ENCODE results near the gene SUSD3. TPM values are rescaled to one million over a fixed set of nuclear protein-coding genes. Genes with fewer than 3 reads are reported as not detected.

The SUSD3 gene
- total and polyA plus RNA-seq, 7 experiments from 2014 or later = 62.8 to 315 (median 78.8) TPM

- POLR2A ChIA-PET = interaction anchor here (0.7 to 0.9 kb wide), 2 partner anchors 12 to 22 kb away, joined by 3 read pairs; partner anchors contain the start of gene NINJ1
- H3K36me3 Mint-ChIP-seq = peaks cover 0 to 15% (median 0%) of the 10 kb centered on the region in 5 donors
- H3K27me3 Mint-ChIP-seq = no peaks in the 10 kb centered on the region
- peaks cover 0 to 41% (median 13%) of the 10 kb centered on the region in 3 experiments for H3K36me3 ChIP-seq (ENCODE audit: control insufficient read depth in 2 of 3, insufficient read depth in 3 of 3, low read length in 3 of 3)
- no peak overlapping the region for H3K27ac ChIP-seq (ENCODE audit: low read depth, low read length)
- peaks cover 26 to 48% (median 38%) of the 10 kb centered on the region in 7 donors for H3K4me1 Mint-ChIP-seq
- H3K27me3 ChIP-seq (ENCODE audit: control insufficient read depth in 2 of 2, insufficient read depth in 2 of 2, low read length in 2 of 2) = no peaks in the 10 kb centered on the region
- peak overlapping the region in 1 of 9 donors; percentile 78 for H3K27ac Mint-ChIP-seq
- no peak overlapping the region for H3K4me3 ChIP-seq (ENCODE audit: low read length)
- intact Hi-C loops (cut with micrococcal nuclease) = no loop called here
- H3K4me1 ChIP-seq (ENCODE audit: control insufficient read depth in 2 of 2, insufficient read depth in 2 of 2, low read length in 2 of 2) = peaks cover 16 to 28% of the 10 kb centered on the region in 2 donors
- H3K9me3 Mint-ChIP-seq = no peaks in the 10 kb centered on the region
- no peak for ATAC-seq
- H3K4me3 Mint-ChIP-seq = no peak overlapping the region
- CTCF ChIA-PET = no interaction called here
- H3K9me3 ChIP-seq (ENCODE audit: control insufficient read depth in 2 of 3, low read length in 3 of 3) = no peaks in the 10 kb centered on the region
- DNase-seq = peak in 1 of 9 donors; percentile 6
These were observed 63.1 kb downstream of the SUSD3 start for GRCh38 chr9:93121316-93122241.

DNA sequence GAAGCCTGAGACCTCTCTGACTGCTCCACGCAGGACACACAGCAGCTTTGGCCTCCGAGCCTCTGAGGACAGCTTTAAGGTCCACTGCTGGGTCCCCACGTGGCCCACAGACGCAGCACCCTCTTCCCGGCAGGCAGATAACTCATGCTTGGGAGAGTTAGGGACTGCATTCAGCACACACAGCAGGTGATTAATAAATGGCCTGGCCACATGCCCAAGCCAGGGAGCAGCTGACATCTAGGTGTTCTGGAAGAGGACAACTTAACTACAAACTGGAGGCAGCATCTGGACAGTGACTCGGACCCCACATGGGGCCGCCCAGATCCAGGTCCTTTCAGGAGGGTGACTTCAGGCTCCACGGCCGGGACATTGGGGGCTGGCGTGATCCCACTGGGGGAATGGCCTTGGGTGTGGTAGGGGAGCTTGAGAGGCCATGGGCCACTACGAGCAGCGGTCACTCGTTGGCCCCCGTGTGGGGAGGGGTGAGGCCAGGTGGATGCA, 64.3 kb downstream of the SUSD3 start:
- Histone ChIP-seq H3K9me3 (ENCODE audit: control insufficient read depth in 2 of 3, low read length in 3 of 3) (no peaks in the 10 kb centered on the region), H3K36me3 (ENCODE audit: control insufficient read depth in 2 of 3, insufficient read depth in 3 of 3, low read length in 3 of 3) (peaks cover 0 to 41% (median 13%) of the 10 kb centered on the region in 3 experiments), H3K4me1 (ENCODE audit: control insufficient read depth in 2 of 2, insufficient read depth in 2 of 2, low read length in 2 of 2) (peaks cover 23 to 40% of the 10 kb centered on the region in 2 donors), H3K27ac (ENCODE audit: low read depth, low read length) (no peak overlapping the region), H3K27me3 (ENCODE audit: control insufficient read depth in 2 of 2, insufficient read depth in 2 of 2, low read length in 2 of 2) (no peaks in the 10 kb centered on the region), H3K4me3 (ENCODE audit: low read length) (no peak overlapping the region)
- ChIA-PET CTCF (interaction anchor here (1.4 kb wide), 1 partner anchor 39 kb away, joined by 3 read pairs; no protein-coding TSS in a partner anchor), POLR2A (interaction anchor here (0.6 to 0.7 kb wide), 3 partner anchors 9 to 122 kb away, joined by 3 read pairs; no protein-coding TSS in a partner anchor)
- Mint-ChIP-seq H3K36me3 (peaks cover 0 to 15% (median 0%) of the 10 kb centered on the region in 5 donors), H3K27ac (peak overlapping the region in 3 of 9 donors; percentile 5 to 43 (median 32)), H3K27me3 (no peaks in the 10 kb centered on the region), H3K4me3 (no peak overlapping the region), H3K4me1 (peaks cover 37 to 60% (median 50%) of the 10 kb centered on the region in 7 donors), H3K9me3 (no peaks in the 10 kb centered on the region)
- peak in 1 of 9 donors; percentile 8 for DNase-seq
- intact Hi-C loops (cut with micrococcal nuclease) = no loop called here
- no peak for ATAC-seq

DNA sequence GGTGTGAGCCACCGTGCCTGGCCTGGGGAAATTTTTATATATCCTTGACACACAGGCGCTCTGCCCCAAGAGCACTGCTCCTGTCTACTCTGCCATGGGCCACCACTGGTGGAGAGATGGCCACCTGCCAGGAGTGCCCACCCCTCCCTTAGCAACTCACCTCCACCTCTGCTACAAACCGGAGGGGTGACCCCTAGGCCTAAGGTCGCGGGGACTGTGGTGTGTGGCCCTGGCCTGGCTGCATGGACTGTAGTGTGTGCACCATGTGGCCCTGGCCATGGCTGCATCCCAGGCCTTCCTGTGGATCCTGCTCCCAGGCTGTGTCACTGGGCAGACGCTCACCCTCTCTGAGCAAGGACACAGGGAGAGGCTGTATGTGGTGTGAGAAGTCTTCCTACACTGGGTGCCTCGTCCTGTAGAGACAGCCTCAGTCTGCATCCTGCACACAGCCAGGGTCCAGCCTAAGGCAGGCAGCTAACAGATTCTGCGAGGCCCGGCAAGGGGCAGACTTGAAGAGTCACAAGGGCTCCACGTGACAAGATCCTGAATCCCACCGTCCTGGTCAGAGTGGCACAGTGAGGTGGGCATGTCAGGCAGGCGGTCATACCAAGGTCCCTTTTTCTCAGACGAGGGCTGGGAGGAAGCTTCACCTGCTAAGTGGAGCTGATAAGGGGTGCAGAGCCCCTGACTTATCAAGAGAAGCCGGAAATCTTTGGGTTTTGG, 65.2 kb downstream of the SUSD3 start:
- Mint-ChIP-seq H3K27me3 (no peaks in the 10 kb centered on the region), H3K27ac (peak overlapping the region in 8 of 9 donors; percentile 13 to 92 (median 74)), H3K4me3 (peak overlapping the region in 2 of 10 donors; percentile 5 to 33), H3K9me3 (no peaks in the 10 kb centered on the region), H3K36me3 (peaks cover 0 to 15% (median 0%) of the 10 kb centered on the region in 5 donors), H3K4me1 (peaks cover 41 to 63% (median 54%) of the 10 kb centered on the region in 7 donors)
- H3K27ac ChIP-seq (ENCODE audit: low read depth, low read length) = no peak overlapping the region
- intact Hi-C loops (cut with micrococcal nuclease) = no loop called here
- peaks cover 0 to 41% (median 13%) of the 10 kb centered on the region in 3 experiments for H3K36me3 ChIP-seq (ENCODE audit: control insufficient read depth in 2 of 3, insufficient read depth in 3 of 3, low read length in 3 of 3)
- DNase-seq = peak in 1 of 9 donors; percentile 9
- no peaks in the 10 kb centered on the region for H3K27me3 ChIP-seq (ENCODE audit: control insufficient read depth in 2 of 2, insufficient read depth in 2 of 2, low read length in 2 of 2)
- no peaks in the 10 kb centered on the region for H3K9me3 ChIP-seq (ENCODE audit: control insufficient read depth in 2 of 3, low read length in 3 of 3)
- no peak overlapping the region for H3K4me3 ChIP-seq (ENCODE audit: low read length)
- no peak for ATAC-seq
- POLR2A ChIA-PET = interaction anchor here (1.2 kb wide), 1 partner anchor 21 kb away, joined by 4 read pairs; no protein-coding TSS in a partner anchor
- peaks cover 23 to 49% of the 10 kb centered on the region in 2 donors for H3K4me1 ChIP-seq (ENCODE audit: control insufficient read depth in 2 of 2, insufficient read depth in 2 of 2, low read length in 2 of 2)
- CTCF ChIA-PET = interaction anchor here (0.7 to 1.4 kb wide), 3 partner anchors 15 to 38 kb away, joined by 3 read pairs; no protein-coding TSS in a partner anchor

DNA sequence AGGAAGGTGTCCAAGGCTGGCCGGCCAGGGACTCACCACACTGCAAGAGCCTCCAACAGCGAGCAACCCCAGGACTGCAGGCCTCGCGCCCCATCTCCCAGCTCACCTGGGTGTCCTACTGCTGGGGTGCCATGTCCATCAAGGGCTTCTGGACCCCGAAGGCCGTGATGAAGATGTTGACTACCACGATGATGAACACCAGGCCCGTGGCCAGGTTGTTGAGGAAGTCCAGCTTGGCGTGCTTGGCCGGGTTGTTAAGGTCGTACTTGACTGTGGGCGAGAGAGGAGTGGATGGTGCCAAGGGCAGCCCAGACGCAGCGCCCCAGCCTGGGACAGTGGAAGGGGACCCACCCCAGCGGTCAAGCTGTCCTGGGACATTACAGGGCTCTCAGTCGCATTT, 66.3 kb downstream of the SUSD3 start:
- Mint-ChIP-seq H3K9me3 (no peaks in the 10 kb centered on the region), H3K27me3 (no peaks in the 10 kb centered on the region), H3K4me3 (peak overlapping the region in 2 of 10 donors; percentile 51 to 76), H3K4me1 (peaks cover 37 to 60% (median 48%) of the 10 kb centered on the region in 7 donors), H3K27ac (peak overlapping the region in 8 of 9 donors; percentile 32 to 92 (median 74)), H3K36me3 (peaks cover 0 to 15% (median 0%) of the 10 kb centered on the region in 5 donors)
- H3K4me1 ChIP-seq (ENCODE audit: control insufficient read depth in 2 of 2, insufficient read depth in 2 of 2, low read length in 2 of 2) = peaks cover 23 to 43% of the 10 kb centered on the region in 2 donors
- ChIA-PET POLR2A (interaction anchor here (1.5 to 2.9 kb wide), 2 partner anchors 9 to 19 kb away, joined by 7 to 11 read pairs; partner anchors contain the start of gene NINJ1), CTCF (interaction anchor here (0.6 to 1.0 kb wide), 3 partner anchors 9 to 33 kb away, joined by 3 read pairs; no protein-coding TSS in a partner anchor)
- no peaks in the 10 kb centered on the region for H3K9me3 ChIP-seq (ENCODE audit: control insufficient read depth in 2 of 3, low read length in 3 of 3)
- intact Hi-C loops (cut with micrococcal nuclease) = no loop called here
- peak overlapping the region; percentile 48 for H3K27ac ChIP-seq (ENCODE audit: low read depth, low read length)
- H3K36me3 ChIP-seq (ENCODE audit: control insufficient read depth in 2 of 3, insufficient read depth in 3 of 3, low read length in 3 of 3) = peaks cover 0 to 41% (median 13%) of the 10 kb centered on the region in 3 experiments
- H3K4me3 ChIP-seq (ENCODE audit: low read length) = no peak overlapping the region
- DNase-seq (peak in 1 of 9 donors; percentile 8), ATAC-seq (no peak)
- no peaks in the 10 kb centered on the region for H3K27me3 ChIP-seq (ENCODE audit: control insufficient read depth in 2 of 2, insufficient read depth in 2 of 2, low read length in 2 of 2)

DNA sequence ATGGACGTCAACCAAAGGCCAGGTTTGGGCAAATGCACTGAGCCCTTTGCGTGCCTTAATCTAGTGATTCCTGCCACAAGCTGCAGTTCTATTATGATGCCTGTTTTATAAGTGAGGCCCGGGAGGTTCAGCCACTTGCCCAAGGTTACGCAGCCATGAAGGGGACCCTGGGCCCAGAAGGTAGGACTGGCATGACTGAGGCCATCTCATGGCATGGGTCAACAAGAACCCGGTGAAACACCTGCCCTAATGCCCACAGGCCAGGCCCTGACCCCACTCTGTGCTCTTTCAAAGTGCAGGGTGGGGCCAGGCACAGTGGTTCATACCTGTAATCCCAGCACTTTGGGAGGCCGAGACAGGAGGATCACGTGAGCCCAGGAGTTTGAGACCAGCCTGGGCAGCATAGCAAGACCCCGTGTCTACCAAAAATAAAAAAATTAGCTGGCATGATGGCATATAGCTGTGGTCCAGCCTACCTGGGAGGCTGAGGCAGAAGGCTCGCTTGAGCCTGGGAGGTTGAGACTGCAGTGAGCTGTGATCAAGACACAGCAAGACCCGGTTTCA, 66.9 kb downstream of the SUSD3 start:
- no peak for DNase-seq
- POLR2A ChIA-PET = interaction anchor here (0.7 to 2.9 kb wide), 7 partner anchors 8 to 39 kb away, joined by 3 to 11 read pairs (median 4); partner anchors contain the start of gene NINJ1
- H3K27me3 Mint-ChIP-seq = no peaks in the 10 kb centered on the region
- H3K4me3 Mint-ChIP-seq = peak overlapping the region in 8 of 10 donors; percentile 53 to 87 (median 76)
- intact Hi-C loops (cut with micrococcal nuclease) = no loop called here
- Histone ChIP-seq H3K9me3 (ENCODE audit: control insufficient read depth in 2 of 3, low read length in 3 of 3) (no peaks in the 10 kb centered on the region), H3K27ac (ENCODE audit: low read depth, low read length) (peak overlapping the region; percentile 48), H3K4me1 (ENCODE audit: control insufficient read depth in 2 of 2, insufficient read depth in 2 of 2, low read length in 2 of 2) (peaks cover 18 to 50% of the 10 kb centered on the region in 2 donors), H3K27me3 (ENCODE audit: control insufficient read depth in 2 of 2, insufficient read depth in 2 of 2, low read length in 2 of 2) (no peaks in the 10 kb centered on the region), H3K36me3 (ENCODE audit: control insufficient read depth in 2 of 3, insufficient read depth in 3 of 3, low read length in 3 of 3) (peaks cover 0 to 41% (median 13%) of the 10 kb centered on the region in 3 experiments), H3K4me3 (ENCODE audit: low read length) (no peak overlapping the region)
- peaks cover 34 to 60% (median 45%) of the 10 kb centered on the region in 7 donors for H3K4me1 Mint-ChIP-seq
- peak overlapping the region; percentile 84 to 99 (median 92) for H3K27ac Mint-ChIP-seq
- CTCF ChIA-PET = no interaction called here
- no peak for ATAC-seq
- no peaks in the 10 kb centered on the region for H3K9me3 Mint-ChIP-seq
- H3K36me3 Mint-ChIP-seq = peaks cover 0 to 15% (median 0%) of the 10 kb centered on the region in 5 donors

All from naive thymus-derived CD4-positive, alpha-beta T cell (primary cell).